NCI-H1694 treated with DMSO at 0.1 percent for 48 hours (cell line): ENCODE measurements around the gene YBX2.
"Not testable (repeated sequence)": the region's sequence is repeated elsewhere in the genome, so short reads cannot be mapped to it uniquely, and the experiment has no call there.

Experiments used
- DNase-seq: peaks from one replicate; lab custom pipeline; 2025; lab: John Stamatoyannopoulos, UW

Gene YBX2

GRCh38 chr17:7294614-7295153, at the start of gene YBX2:
Gene YBX2, minus strand, starts transcription at chr17:7294639. Its CDS starts 139 bp downstream, at chr17:7294500.
- peak; percentile 27 for DNase-seq

- no peak for DNase-seq
These were observed 48.8 kb upstream of the YBX2 start for GRCh38 chr17:7343250-7343649.

GRCh38 chr17:7341842-7342241, 47.4 kb upstream of the YBX2 start:
- DNase-seq, result no peak

GRCh38 chr17:7340179-7340578, 45.7 kb upstream of the YBX2 start:
- no peak for DNase-seq

GRCh38 chr17:7337600-7337999, 43.2 kb upstream of the YBX2 start:
- not testable (repeated sequence) for DNase-seq

- no peak for DNase-seq
These were observed 42.1 kb upstream of the YBX2 start, which contains the start of gene ACAP1 for GRCh38 chr17:7336240-7337175. Gene ACAP1, plus strand, starts transcription at chr17:7336529. Its CDS starts 206 bp downstream, at chr17:7336735.

- DNase-seq, result not testable (repeated sequence)
These were observed 41.3 kb upstream of the YBX2 start for GRCh38 chr17:7335765-7336164.

GRCh38 chr17:7334938-7335538, 40.6 kb upstream of the YBX2 start:
- no peak for DNase-seq

- DNase-seq, result not testable (repeated sequence)
These were observed 38.2 kb upstream of the YBX2 start for GRCh38 chr17:7332600-7333069.

GRCh38 chr17:7332111-7332510, 37.7 kb upstream of the YBX2 start:
- DNase-seq, result no peak

GRCh38 chr17:7330638-7331015, 36.2 kb upstream of the YBX2 start:
- no peak for DNase-seq

- DNase-seq, result peak; percentile 85
These were observed 35.7 kb upstream of the YBX2 start for GRCh38 chr17:7329997-7330637.

GRCh38 chr17:7329374-7329996, 35.0 kb upstream of the YBX2 start:
- peak; percentile 99 for DNase-seq

GRCh38 chr17:7328840-7329373, 34.5 kb upstream of the YBX2 start, which contains the start of gene NEURL4:
Gene NEURL4, minus strand, starts transcription at chr17:7329335. Its CDS starts 23 bp downstream, at chr17:7329312.
- DNase-seq, result no peak

- DNase-seq, result no peak
These were observed 33.6 kb upstream of the YBX2 start for GRCh38 chr17:7328009-7328408.

- no peak for DNase-seq
These were observed 33.1 kb upstream of the YBX2 start for GRCh38 chr17:7327501-7327900.

- no peak for DNase-seq
These were observed 32.6 kb upstream of the YBX2 start for GRCh38 chr17:7327056-7327455.

- DNase-seq, result no peak
These were observed 31.7 kb upstream of the YBX2 start for GRCh38 chr17:7326186-7326585.

- no peak for DNase-seq
These were observed 30.6 kb upstream of the YBX2 start for GRCh38 chr17:7325031-7325528.

GRCh38 chr17:7324438-7324779, 30.0 kb upstream of the YBX2 start:
- no peak for DNase-seq

- DNase-seq, result peak; percentile 13
These were observed 29.4 kb upstream of the YBX2 start for GRCh38 chr17:7323731-7324437.
